HL-60/S4 treated with retinoic acid at 250 ng/mL for 4 days and 3 days (cell line): ENCODE data around the gene SYNJ1.
"Not testable (repeated sequence)": the region's sequence is repeated elsewhere in the genome, so short reads cannot be mapped to it uniquely, and the experiment has no call there.

Source experiments
- in situ Hi-C: fragments of 300-500 bp; cut with MboI; formaldehyde crosslinking; loops from 2 replicates; pipeline ENCODE4 v1.7.0; 2022; ENCODE audit warnings: low sequenced_read_pairs

The SYNJ1 gene

DNA sequence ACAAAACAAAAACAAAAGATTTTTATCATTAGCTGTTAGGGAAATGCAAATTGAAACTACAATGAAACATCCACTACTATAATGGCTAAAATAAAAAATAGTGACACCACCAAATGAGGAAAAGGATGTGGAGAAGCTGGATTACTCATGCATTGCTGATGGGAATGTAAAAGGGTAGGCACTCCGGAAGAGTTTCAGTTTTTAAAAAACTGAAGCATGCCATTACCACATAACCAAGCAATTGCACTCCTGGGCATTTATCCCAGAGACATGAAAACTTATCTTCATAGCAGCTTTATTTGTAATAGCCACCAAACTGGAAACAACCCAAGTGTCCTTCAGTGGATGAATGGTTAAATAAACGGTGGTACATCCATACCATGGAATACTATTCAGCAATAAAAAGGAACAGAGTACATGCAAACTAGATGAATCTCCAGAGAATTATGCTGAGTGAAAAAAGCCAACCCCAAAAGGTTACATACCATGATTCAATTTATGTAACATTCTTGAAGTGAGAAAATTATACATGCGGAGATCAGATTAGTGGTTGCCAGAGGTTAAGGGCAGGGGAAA, 101.1 kb downstream of the SYNJ1 start:
- in situ Hi-C loops: no loop called here

DNA sequence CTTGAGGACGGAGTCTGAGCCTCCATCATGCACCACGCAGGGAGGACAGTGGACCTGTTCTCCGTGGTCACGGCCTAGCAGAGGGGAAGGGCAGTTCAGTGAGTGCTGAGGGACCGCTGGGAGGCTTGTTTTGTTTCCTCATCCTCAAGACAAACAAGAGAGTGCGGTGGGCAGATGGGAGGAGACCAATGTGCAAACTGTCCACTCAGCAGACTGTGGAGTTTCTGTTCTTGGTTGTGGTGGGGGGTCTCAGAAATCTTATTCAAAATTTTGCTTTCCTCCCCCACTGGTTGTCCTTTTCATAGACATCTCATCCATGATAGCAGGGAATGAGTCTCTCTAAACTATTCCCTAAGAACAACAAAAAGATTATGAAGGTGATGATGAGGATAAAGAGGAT, 109.6 kb downstream of the SYNJ1 start:
- in situ Hi-C loops: not testable (repeated sequence)

DNA sequence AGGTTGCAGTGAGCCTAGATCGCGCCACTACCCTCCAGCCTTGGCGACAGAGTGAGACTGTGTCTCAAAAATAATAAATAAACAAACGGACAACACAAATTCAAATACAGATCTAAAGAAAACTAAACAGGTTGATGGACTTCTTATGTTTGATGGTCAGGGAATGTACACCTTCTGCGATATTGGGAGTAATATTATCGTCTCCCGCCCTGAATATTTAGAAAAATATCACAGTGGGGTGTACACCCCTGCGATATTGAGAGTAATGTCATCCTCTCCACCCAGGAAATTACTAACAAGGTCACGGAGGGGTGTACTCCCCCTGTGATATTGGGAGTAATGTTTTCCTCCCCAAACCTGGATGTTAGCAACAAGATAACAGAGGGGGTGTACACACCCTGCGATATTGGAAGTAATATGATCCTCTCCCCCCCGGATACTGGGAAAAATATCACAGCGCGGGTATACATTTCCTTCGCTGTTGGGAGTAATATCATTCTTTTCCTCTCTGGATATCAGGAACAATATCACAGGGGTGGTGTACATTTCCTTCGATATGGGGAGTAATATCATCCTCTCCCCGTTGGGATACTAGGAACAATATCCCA, 114.3 kb downstream of the SYNJ1 start:
- in situ Hi-C loops: no loop called here

DNA sequence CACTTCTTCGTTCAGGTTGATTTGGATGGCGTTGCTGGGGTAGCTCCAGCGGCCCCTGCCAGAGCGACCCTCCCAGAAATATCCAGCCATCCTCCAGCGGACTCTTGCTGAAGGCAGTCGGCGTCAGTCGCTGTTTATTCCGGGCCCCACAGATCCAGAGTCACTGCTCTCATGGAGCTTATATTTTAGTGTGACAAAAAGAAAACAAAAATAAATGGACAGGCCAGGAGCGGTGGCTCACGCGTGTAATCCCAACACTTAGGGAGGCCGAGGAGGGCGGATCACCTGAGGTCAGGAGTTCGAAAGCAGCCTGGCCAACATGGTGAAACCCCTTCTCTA, 114.8 kb downstream of the SYNJ1 start:
- in situ Hi-C loops: no loop called here

DNA sequence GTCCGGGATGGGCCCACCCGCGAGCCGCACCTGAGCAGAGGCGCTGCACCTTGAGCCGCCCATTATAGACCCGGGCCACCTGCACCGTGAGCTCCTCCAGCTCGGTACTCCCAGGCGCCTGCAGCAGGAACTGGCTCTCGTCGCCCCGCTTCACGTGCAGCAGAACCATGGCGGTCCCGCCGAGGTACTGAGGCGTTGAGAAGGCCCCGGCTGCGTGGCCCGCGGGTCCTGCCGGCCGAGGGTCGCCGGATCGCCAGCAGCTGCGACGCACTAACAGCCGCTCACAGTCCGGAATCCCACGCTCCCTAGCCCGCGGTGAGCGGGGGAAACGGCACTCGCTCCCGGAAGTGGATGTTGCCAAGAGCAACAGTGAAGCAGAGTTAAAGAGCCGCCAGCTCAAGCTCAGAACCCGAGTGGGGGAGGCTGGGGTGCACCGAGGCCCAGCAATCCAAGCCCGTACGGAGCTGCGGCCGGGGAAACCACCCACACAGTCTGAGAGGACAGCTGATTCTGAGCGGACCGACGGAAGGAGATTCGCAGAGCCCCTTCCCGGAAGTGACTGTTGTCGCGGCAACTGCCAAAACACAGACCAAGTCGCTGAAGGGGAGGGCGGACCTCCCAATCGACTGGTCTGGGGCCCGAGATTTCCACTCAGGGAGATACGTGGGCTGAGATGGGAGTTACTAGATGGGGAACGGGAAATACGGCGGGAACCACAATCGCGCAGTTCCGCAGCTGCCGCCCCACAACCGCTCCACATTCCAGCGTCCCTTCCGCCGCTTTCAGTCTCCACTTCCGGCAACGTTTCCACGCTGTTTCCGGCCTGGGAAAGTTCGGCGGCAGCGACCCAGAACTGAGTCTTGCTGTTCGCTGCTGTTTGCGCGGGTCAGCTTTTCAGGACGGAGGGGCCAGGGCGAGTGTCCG, 115.5 kb downstream of the SYNJ1 start, which contains the start of gene CFAP298:
CFAP298 (minus strand) TSS at position 303 of the 924 bp plus-strand sequence; CDS start at position 169, 134 bp downstream.
- in situ Hi-C loops: no loop called here

DNA sequence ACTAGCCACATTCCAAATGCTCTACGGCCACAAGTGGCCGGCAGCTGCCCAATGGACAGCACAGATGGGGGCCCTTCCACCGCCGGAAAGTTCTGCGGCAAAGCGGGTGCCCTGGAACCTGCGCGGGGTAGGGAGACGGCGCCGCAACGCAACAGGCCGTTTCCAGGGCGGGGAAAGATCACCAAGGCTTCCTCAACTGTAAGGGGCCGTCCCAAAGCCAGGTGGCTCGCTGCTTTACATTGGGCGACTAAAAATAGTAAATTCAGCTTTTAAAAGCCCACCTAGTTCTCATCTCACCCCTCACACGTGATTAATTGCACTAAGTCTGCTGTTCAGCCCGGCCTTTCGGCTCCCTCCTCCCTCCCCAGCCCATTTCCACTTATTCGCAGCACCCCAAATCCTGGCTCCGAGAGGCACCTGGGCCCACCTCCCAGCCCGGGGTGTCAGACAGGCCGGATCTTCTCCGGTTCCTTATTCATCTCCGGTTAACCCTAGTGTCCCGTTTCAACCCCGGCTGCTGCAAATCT, 116.3 kb downstream of the SYNJ1 start:
- in situ Hi-C loops: no loop called here

DNA sequence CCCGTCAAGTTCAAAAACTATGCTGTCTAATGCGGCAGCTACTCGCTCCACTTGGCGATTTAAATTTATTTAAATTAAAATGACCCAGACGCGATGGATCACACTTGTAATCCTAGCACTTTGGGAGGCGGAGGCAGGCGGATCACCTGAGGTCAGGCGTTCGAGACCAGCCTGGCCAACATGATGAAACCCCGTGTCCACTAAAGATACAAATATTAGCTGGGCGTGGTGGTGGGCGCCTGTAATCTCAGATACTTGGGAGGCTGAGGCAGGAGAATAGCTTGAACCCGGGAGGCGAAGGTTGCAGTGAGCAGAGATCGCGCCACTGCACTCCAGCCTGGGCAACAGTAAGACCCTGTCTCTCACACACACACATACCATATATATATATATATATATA, 116.9 kb downstream of the SYNJ1 start:
- in situ Hi-C loops: not testable (repeated sequence)

DNA sequence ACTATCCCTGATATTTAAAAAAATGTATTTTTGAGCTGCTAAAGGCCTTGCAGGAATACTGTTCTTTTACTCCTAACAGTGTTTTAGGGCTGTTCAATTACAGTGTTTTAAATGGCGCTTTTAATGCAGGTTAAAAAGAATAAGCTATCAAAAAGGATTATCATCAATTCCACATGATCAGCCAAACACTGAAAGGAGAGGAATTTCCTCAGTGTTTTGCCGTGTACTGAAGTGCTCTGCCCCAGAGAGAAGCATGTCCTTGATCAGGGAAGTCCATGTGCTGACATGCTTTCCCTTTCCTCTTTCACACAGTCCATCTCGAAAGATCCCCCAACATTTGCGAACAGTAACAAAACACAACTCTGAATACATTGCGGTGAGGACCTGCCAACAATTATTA, 119.0 kb downstream of the SYNJ1 start:
- in situ Hi-C loops: no loop called here

DNA sequence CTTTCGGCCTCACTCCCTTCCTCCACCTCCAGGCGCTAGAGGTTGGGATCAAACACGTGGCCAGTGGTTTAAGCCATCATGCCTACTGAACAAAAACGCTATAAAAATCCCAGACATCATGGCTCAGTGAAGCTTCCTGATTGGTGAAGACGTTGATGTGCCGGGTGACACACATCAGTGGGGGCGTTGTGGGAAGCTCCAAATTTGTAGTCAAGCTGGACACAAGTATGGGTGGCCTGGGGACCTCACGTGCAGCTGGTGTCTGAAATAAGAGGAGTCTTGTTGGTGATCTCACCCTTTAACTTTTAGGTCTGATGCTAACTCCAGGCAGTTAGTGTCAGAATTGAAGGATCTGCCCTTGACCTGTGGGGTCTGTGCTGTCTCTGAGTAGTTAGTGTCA, 122.3 kb downstream of the SYNJ1 start:
- in situ Hi-C loops: no loop called here

DNA sequence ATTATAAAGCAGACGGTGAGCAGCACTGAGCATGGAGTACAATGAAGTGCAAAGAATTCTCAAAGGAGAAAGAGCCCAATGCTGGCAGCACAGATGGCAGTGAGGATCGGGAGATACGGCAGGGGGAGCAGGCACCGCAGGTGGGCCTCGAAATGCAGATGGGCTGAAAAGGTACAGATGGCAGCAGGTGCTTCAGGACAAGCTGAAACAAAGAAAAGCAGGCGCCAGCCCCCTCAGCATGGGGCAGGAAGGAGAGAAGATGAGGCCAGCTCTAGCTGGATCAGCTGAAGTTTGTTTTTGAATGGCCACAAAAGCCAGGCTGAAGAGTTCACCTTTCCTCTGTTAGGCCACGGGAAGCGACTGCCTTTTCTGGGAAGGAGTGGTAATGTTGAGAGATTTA, 123.3 kb downstream of the SYNJ1 start:
- in situ Hi-C loops: no loop called here

DNA sequence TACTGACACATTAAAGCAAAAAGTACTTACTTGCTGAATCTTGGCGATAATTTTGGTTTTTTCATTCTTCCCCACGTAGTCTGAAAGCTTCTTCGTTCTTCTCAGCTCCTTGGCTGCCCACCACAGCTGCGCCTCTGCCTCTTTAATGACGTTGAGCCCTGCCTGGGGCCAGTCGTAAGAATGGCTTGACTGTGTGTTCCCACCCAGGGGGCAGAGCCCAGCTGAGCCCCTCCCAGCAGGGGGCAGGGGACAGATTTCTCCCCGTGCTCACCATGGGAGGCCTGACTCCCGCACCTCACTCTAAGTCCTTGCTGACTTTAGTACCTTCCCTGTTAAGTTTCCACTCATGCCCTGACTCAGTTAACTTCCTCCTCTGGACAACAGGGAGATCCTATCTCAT, 124.7 kb downstream of the SYNJ1 start:
- in situ Hi-C loops: no loop called here

DNA sequence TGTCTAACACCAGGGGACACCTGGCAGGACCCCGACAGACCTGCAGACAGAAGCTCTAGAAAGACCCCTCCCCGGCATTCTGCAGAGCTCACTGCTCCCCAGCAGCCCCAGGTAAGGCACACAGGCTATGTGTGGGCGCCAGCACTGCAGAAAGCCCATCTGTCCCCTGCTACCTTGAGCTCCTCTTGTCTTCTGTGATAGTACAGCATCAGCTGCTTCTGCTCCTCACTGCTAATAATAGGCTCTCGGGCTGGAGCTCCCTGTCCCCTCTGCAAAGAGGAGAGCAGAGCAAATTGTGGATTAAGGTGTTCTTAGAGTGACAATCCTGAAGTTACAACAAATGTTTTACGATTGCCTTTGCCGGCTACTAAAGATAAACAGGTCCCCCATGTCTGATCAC, 125.7 kb downstream of the SYNJ1 start:
- in situ Hi-C loops: no loop called here

DNA sequence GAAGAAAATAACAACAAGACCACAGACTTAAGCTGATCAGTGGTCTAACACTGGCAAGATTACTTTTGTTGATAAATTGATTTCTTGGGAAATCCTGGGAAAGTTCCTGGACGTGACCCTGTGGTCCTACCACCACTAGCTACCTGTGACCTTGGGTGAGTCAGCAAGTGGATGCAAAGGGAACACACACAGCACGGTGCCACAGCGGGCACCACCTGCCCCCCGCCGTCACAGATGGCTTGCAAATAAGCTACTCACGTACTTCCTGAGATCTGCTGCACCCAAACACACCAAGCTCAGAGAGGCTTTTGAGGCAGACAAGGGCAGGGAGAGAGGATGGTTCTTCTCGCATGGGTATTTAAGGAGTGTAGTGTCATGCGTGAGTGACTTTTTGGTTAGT, 128.3 kb downstream of the SYNJ1 start:
- in situ Hi-C loops: no loop called here

DNA sequence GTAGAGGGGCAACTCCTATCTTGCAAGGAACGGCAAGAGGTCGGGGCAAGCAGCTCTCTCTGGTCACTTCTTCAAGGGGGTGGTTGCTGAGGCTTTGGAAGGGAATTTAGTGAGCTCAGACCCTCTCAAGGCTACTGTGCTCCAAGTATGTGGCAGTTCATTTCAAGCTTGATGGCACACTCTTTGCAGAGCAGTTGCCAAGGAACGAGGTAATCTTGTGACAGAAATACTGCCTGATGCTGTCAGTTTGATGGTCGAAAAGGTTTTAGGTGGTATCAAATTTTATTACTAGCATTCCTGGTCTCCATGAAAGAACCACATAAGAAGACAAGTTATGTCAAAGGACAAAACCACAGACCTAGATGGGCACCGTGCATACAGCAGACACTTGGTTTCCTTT, 128.7 kb downstream of the SYNJ1 start:
- in situ Hi-C loops: no loop called here

DNA sequence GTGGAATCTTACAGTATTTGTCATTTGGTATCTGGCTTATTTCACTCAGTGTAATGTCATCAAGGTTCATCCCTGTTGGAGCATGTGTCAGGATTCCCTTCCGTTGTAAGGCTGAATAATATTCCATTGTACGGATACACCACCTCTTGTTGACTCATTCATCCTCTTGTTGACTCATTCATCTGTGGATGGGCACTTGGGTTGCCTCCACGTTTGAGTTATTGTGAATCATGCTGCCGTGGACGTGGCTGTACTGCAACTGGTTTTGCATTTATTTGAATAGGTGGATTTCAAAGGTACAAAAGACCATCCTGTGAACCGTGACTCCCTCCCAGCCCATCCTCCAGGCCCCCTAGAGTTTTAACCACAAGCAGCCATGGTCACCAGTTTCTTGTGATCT, 130.6 kb downstream of the SYNJ1 start:
- in situ Hi-C loops: no loop called here

DNA sequence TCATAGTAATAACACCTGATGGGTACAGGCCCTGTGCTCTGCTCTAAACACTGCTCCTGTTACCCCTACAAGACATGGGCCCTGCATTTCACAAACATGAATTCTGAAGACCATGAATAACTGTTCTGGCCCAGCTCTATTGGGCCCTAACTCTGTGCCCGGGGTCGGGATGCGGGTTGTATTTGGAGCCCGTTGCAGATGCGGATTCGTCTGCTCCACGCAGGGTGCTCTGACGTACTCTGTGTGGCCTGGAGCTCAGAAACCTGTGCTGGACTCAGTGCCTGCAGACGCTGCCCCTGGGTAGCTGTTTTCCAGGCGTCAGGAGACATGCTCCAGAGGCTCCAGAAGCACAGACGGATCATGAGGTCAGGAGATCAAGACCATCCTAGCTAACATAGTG, 132.4 kb downstream of the SYNJ1 start:
- in situ Hi-C loops: no loop called here

DNA sequence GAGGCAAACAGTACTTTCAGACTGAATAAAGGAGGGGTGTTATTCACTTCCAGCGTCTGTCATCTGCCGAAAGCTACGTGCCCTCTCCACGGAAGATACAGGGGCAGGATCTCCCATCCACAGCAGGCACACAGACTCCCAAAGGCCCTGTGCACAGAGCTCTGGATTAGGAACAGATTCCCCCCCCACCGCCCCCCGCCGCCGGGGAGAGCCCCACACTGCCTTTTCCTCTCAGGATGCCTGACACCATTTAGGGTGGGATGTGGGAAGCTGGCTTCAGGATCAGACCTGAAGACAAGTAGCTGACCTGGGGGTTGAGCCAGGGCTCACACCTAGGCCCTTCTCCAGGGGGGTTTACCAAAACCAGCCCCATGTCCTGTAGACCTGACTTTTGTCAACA, 134.1 kb downstream of the SYNJ1 start:
- in situ Hi-C loops: no loop called here

DNA sequence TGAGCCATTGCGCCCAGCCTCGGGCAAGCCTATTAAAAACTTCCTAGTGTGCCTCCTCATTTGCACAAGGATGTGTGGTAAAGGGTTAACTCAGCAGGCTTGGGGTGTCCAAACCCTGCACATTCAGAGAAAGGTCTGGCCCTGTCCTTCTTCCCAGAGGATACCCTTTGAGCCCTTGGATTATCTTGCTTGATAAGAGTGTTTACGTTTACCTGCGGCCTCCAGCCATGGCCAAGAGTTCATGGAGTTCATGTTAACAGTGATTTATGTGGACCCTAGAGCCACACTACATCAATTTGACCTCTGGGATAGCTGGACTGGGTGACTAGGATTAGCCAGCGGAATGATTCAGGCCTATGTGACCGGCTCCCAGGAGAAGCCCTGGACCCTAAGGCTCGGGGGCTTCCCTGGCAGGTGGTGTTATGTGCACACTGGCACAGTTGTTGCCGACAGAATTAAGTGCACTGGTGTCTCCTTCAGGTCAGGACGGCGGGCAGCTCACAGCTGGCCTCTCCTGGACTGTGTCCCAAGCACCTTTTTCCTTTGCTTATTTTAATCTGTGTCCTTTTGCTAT, 134.8 kb downstream of the SYNJ1 start:
- in situ Hi-C loops: no loop called here

DNA sequence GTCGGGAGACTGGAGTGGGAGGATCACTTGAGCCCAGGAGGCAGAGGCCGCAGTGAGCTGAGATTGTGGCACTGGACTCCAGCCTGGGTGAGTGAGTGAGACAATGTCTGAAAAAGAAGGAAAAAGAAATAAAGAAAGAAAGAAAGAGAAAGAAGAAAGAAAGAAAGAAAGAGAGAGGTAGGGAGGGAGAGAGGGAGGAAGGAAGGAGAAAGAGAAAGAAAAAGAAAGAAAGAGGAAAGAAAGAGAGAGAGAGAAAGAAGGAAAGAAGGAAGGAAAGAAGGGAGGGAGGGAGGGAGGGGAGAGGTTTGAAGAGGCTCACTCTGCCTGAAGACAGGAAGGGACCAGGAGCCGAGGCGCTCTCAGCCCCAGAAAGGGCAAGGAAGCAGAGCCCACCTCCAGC, 137.7 kb downstream of the SYNJ1 start:
- in situ Hi-C loops: no loop called here

DNA sequence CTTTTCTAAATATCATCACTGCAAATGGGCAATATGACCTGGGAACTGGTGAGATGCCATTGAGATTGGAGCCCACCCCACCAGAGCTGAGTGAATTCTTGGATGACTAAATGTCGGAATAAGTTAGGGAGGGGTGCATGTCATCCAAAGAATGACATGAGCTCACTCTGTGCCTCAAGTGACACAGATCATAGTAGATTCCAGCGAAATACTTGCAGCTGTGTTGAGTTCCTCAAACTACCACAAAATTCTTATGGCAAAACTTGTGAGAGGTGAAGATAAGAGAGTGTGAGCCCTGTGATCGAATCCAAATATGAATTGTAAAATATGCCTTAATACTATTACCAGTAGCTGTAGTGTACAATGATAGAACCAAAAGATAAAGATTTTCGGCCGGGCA, 140.2 kb downstream of the SYNJ1 start:
- in situ Hi-C loops: no loop called here

DNA sequence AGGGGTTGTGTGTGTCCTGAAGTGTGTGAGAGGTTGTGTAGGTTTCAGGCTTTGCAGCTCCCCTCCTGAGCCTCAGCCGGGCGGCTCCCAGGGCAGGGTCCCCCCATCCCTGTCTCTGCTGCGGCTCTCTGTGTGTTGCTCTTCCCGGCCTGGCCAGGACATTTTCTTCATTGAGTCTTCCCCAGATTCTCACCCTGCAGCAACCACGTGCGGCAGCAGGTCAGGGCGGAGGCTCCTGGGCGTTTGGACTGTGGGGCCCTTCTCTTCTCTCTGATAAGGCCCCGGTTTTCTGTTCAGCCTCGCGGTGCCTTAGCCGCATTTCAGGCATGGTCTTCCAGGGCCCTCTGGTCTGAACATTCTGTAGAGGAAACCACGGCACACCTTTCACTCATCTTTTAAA, 140.7 kb downstream of the SYNJ1 start:
- in situ Hi-C loops: no loop called here

DNA sequence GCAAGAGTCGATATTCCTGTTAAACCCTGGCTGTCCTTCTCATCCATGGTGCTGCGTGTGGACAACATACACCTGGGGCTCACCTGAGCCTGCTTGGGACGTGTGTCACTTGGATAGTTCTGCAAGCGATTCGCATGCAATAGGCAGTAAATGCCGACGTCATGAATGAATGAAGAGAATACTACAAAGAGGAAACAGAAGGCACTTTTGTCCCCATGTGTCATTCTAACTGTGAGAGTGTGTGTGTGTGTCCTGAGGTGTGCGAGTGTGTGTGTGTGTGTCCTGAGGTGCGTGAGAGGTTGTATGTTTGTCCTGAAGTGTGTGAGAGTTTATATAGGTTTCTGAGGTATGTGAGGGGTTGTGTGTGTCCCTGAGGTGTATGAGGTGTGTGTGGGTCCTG, 141.8 kb downstream of the SYNJ1 start:
- in situ Hi-C loops: no loop called here
